GM18519 (cell line): ENCODE measurements around the gene MRPS34.

Source experiments
- ATAC-seq: cut with Tn5 transposase; IDR thresholded peaks from one replicate; pipeline ENCODE4 v1.9.1; 2021; ENCODE audit warnings: mild to moderate bottlenecking, moderate library complexity; ENCODE audit not compliant: unreplicated experiment, low FRiP score

The MRPS34 gene

DNA sequence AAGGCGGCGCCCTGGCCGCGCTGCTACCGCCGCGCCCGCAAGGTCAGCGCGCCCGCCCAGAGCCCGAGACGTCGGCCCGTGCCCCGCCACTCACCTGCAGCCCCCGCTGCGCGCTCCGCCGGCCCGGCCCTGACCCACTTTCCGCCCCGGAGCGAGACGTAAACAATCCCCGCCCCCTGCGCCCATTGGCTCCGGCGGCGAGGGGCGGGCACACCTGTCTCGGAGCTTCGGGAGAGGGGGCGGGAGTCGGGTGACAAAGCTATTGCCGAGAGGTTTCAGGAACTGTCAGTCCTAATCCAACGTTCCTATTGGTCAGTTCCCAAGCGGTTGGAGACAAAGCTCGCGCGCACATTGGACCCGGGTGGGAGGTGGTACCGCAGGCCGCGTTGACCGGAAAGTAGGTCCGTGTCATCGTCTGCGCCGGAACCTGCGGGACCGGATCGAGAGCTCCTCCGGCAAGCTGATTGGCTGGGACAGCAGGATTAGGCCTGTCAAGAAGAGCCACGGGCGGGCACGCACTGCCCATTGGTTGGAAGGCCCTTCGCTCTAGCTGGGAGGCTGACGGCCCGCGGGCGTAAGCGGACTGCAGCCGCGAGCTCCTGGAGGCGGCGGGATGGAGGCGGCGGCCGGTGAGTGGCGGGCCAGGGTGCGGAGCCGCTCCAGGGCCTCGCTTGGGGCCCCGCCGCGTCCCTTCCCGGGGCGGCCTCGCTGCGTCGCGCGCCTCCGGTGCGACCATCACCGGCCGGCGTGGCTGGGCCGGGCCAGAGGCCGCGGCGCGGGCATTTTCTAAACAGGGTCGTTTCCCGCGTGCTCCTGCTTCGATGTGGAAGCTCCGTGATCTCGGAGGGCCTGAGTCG lies 9.7 kb upstream of the MRPS34 start, which contains the start of the genes NUBP2 and SPSB3:
Gene NUBP2, plus strand, starts transcription at position 553 of the 857 bp plus-strand sequence. Its CDS starts 61 bp downstream, at position 614.
Gene SPSB3, minus strand, starts transcription at position 164 of the 857 bp plus-strand sequence. CDS start 1,088 bp downstream, outside the sequence.
- peak; percentile 71 for ATAC-seq

DNA sequence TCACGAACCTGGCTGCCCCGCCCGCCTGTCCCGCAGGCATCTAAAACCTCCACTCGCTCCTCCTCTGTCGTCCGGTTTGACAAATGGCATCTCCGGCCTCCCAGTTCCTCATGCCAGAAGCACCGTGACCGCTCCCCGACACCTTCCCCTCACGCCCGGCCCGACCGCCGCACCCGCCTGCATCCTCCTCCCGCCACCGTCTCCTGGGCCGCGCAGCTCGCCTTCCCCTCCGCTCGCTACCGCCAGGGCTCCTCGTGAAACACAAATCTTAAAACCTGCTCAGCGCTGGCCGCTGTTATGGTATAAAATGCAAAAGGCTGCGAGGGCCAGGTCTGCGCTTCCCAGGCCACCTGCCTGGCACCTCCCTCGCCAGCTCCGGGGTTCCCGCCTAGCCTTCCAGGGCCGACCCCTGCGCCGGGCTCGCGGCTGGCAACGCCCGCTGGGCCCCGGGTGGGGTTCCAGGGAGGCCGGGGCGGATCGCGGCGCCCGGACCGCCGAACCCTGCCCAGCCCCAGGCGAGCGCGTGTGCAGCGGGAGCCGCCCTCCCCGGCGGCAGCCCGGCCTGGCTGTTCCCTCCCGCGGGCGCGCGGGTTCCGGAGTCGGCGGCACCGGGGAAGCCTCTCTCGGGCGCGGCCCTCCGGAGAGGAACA lies 8.9 kb upstream of the MRPS34 start:
- peak; percentile 4 for ATAC-seq

DNA sequence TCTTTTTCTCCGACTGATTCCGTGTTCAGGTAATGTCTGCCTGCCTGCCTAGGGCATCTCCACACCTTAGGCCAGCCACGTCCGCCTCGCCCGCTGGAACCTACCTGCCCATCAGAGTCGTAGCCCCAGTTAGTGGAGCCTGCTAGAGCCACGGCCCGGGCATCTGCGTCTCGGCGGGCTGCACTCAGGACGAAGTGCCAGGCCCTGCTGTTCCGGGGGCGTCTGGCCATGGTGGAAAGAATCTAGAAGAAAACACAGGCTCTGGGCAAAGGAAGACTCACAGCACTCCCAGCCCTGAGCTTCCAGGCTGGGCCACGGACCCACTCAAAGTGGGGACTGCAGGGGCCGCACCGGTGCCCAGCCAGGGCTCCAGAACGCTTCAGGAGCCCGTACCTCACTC lies 8.3 kb upstream of the MRPS34 start:
- ATAC-seq: no peak

DNA sequence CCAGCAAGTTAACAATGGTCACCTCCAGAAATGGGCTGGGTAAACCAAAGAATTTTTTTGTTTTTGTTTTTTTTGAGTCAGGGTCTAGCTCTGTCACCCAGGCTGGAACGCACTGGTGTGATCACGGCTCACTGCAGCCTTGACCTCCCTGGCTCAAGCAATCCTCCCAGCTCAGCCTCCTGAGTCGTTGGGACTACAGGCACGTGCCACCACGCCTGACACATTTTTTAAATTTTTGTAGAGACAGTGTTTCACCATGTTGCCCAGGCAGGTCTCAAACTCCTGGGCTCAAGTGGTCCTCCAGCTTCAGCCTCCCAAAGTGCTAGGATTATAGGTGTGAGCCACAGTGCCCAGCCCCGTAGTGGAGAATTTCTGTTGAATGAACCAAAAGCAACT lies 7.7 kb upstream of the MRPS34 start:
- ATAC-seq: no peak

DNA sequence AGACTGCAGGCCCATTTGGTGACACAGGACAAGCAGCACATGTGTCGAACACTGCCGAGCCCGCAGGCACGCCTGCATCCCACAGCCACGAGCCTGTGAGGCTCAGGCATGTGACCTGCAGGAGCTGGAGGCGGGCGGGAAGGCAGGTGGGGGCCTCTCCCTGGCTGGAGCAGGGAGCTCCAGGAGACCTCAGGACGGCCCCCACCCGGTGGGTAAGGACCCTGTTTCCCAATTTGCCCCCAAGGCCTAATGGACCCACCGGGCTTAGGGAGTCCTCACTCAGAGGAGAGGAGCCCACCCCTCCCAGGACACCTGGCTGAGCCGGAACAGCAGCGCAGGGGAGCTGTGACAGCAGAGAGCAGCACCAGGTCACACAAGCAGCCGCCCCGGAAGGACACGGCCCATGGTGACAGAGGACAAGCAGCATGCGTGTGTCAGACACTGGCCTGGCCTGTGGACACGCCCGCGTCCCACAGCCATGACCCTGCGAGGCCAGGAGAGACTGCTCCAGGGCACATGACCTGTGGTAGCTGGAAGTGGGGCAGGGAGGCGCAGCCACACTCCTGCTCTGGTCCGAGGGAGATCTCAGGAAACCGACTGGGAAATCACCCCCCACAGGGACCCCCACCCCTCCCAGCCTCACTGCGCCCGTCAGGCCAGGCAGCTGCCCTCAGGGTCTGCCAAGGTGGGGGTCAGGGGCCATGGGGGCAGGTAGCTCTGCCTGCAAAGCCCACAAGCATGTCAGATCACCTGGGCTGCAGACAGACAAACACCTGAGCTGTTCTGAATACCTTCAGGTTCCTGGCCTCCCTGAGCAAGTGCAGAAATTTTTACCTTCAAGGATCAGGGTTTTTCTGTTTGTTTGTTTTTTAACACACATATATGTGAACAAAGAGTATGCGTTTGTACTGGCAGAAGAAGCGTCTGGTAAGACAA lies 7.1 kb upstream of the MRPS34 start:
- ATAC-seq: no peak

DNA sequence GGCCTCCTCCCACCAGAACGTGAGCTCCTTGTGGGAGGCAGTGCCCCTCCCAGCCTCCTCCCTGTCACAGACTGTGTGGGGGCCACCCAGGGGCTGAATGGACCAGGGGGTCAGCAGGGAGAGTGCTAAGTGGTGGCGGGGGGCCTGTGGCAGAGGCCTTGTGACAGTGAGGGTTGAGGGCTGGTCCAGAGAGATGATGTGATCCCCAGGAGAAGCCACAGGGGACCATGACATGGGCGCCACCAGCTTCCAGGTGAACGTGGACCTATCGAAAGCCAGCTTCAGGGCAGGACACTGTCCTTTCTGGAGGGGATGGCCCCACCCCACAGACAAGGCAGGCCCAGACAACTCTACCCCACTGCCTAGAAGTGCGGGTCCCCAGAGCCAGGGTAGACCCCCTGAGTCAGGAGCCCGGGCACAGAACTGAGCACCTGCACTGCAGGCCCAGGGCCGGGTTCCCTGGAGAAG lies 6.3 kb upstream of the MRPS34 start:
- ATAC-seq: no peak

DNA sequence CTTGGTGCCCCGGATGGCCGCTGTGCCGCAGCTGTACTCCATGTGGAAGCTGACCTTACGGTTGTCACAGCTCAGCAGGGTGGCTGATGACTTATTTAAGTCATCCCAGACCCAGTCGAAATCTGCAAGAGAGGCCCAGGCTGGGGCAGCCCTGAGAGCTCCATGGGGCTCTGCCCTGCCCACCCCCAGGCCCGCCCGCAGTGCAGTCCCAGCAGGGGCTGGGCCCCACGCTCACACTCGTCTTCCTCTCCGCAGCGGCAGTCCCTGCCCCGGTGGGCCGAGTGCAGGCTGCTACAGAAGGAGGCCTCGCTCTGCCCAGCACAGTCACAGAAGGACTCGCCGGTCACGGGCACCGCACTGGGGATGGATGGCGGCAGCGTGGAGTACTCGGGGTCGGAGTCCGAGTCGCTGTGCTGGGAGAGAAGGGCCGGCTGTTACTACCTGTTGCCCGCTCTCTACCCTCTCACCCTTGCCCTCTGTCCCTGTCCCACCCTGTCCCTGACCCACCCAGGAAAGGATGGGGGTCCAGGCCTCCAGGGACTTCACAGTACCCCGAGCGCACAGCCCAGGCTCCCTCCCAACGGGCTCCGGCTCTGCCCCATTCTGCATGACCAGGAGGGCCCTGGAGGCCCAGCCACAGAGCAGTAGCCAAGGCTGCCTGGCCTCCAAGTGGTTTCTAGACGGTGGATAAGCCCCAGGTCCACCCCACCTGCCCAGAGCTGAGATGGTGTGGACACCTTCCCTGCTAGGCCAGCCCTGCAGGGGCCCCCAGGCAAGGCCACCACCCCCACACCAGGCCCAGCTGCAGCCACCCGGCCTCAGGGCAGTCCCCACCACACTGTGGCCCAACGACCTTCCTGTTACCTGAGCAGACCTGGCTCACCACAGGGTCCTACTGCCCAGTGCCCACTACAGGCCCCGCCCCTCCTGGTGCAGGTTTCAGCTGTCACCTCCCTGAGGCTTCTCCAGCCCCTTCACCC lies 5.6 kb upstream of the MRPS34 start:
- ATAC-seq: no peak

DNA sequence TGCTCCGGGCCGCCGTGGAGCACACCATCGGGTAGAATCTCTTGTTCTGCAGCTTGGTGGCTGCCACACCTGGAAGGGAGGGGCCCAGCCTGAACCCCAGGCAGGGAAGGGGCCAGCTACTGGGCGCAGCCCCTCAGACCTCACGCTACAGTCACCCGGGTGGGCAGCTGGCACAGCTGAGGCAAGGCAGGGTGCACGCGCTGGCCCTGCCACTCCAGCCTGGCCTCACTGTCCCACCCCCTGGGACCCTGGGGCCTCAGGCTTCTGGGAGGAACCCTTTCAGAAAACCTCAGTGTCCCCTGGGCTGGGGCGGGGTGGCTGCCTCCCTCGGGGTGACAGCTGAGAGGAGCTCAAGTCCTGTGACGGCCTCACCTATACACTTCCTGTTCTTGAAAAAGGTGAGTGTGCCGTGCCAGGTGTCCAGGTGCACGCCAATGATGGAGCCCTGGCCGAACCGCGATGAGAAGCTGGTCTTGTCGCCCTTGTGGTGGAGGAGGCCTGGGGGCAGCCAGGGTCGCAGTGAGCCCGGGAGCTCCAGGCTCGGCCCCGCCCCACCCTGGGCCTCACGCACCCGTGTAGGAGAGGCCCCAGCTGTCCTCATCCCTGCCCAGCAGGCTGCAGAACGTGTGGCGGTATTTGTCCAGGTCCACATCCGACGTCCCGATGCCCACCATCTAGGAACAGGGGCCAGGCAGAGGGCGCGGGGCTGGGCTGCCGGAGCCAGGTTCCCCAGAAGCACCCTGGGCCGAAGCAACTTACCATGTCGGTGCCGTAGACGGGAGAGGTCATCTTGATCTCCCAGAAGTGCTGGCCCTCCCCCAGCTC lies 4.7 kb upstream of the MRPS34 start:
- no peak for ATAC-seq

DNA sequence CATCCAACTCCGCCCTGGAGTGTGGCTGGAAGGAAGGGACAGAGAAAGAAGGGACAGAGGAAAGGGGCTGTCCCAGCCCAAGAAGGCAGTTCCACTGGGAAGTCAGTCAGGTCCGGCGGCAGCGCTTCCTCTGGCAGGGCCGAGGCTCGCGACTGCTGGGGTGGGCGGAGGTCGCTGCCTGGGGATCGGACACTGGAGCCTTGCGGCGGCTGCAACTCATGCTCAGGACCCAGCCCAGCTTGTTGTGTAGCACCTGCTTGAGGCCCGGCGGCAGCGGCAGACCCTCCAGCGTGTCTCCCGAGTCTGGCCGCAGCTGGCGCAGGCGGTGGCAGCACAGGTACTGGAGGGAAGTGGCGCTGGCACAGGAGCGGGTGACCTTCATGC lies 4.0 kb upstream of the MRPS34 start:
- ATAC-seq: no peak

DNA sequence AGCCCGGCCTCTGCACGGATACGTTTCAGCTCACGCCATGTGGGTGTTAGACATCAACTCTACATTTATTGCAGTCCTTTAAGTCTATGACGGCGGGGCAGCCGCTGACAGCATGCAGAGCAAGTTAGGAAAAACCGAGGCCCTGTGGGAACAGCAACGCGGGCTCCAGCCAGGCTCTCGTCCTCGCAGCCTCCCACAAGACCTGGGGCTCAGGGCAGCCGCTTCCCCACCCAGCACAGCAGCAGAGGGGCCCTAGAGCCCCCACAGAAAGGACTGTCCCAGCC lies 3.7 kb upstream of the MRPS34 start:
- ATAC-seq: no peak

DNA sequence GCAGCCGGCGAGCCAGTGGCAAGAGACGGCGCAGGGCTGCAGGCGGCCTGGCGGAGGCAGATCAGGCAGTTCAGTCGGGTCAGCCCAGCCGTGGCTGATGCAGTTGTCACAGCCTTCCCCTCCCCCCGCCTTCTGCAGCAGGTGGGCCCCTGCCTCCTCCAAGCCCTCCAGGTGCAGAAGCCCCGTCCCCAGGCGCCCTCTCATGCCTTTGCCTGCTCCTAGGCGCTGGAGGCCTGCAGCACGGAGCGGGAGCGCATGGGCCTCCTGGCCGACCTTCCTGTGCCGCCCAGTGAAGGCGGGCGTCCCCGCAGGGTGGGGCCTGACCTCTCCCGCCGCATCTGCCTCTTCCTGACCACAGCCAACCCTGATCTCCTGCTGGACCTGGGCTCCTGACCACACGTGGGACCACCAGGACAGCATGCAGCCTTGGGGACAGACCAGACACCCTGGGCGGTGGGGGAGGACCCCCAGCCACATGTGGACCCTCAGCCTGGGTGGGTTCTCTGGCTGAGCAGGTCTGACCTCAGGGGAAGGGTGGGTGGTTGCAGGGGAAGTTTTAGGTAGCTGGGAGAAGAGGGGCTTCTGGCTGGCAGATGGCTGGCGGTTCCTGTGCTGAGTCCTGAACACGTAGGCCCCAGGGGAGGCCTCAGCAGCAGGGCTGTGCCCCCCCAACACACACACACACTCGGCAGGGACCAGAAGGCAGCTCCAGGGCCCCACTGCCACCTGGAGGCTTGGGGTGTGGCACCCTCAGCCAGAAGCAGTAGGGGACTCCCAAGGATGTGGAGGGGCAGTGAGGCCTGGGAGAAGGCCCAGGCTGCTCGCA lies 3.1 kb upstream of the MRPS34 start:
- no peak for ATAC-seq

DNA sequence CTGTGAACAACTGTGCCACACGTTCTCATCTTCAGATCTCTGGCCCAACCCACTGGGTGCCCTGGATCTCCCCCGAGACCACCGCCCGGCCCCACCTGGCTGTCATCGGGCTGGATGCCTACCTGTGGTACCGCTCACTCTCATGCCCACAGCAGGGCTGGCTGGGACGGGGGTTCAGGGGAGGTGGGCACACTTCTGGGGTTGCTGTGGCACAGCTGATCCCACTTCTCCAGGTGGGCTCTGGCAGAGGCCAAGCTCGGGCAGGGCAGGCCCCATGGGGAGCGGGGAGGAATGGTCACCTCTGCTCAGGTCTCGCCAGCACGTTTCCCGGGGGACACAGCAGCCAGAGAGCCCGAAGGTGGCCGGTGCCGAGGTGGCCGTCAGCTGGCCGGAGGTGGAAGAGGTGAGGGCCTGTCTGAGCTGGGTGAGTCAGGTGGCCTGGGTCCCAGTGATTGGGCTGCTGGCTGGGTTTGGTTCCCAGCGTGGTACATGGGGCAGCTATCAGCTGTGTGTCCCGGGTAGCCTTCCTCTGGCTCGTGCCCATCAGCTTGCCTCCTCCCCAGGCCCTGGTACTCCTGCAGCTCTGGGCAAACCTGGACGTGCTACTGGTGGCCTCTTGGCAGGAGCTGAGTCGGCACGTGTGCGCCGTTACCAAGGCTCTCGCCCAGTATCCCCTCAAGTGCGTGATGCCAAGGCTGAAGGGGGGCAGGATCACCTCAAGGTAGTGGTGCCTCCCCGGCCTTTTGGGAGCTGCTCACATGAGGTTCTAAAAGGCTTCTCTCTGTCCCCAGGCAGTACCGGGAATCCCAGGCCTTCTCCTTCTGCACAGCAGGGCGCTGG lies 2.3 kb upstream of the MRPS34 start:
- no peak for ATAC-seq

DNA sequence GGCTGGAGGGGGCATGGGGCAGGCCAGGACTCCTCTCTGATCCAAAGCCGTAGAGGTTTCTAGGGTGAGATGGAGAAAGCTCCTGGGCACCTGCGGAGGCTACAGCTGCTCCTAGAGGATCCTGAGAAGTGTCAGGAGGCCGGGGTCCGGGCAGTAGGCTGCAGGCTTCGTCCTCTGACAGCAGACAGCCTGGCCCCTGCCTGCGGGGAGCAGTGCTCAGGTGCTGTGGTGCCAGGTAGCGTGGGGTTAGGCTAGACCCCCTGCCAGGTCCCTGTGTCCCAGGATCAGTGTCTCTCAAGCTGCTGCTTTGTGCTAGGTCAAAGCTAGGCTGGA lies 1.5 kb upstream of the MRPS34 start:
- ATAC-seq: no peak

DNA sequence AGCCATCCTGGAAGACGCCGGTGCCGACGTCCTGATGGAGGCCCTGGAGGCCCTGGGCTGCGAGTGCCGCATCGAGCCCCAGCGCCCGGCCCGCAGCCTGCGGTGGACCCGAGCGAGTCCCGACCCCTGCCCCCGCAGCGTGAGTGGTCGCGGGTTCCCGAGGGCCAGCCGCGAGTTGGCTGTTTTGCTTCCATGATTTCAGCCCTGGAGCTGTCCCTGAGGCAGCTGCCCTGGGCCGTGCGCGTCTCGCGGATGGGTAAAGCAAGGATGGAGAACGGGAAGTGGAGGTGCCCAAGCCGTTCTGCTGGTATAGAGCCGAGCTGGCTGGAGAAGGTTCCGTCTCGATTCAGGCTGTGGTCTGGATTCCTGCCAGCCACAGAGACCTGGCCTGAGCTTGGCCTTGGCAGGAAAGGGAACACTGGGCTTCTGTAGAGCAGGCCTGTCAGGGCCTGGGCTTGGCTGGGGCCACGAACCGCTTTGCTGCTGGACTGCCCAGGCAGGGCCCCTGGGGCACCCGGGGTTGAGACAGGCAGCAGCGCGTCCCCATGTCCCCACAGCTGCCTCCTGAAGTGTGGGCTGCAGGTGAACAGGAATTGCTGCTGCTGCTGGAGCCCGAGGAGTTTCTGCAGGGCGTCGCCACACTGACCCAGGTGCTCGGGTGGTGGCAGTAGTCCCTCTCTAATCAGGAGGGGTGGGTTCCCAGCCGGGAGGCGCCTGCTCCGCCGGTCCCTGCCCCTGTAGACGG lies 941 bp upstream of the MRPS34 start:
- ATAC-seq: no peak

DNA sequence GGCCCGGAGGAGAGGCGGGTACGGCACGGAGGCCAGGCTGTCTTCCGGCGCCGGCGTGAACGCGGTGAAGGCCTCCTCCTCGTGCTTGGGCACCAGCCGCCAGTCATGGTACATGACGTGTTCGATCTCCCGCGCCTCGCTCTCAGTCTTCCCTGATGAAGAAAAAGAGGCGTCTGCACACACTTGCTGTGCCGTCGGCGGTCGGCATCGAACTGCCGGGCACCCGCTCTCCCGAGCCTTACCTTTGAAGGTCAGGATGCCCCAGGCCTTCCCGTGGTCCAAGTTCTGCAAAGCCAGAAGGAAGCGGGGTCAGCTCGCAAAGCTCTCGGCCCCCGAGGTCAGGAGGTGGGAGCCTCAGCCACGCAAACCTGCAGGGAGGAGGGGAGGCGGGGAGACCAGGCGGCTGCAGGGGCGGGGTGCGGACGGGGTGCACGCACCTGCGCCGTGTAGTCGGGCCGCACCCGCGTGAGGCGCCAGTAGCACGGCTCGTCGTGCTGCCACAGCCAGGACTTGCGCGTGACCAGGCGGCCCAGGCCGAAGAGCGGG lies 499 bp downstream of the MRPS34 start, which contains the start of gene EME2:
Gene EME2, plus strand, starts transcription at position 449 of the 546 bp plus-strand sequence. CDS start 418 bp downstream, outside the sequence.
- ATAC-seq: no peak

DNA sequence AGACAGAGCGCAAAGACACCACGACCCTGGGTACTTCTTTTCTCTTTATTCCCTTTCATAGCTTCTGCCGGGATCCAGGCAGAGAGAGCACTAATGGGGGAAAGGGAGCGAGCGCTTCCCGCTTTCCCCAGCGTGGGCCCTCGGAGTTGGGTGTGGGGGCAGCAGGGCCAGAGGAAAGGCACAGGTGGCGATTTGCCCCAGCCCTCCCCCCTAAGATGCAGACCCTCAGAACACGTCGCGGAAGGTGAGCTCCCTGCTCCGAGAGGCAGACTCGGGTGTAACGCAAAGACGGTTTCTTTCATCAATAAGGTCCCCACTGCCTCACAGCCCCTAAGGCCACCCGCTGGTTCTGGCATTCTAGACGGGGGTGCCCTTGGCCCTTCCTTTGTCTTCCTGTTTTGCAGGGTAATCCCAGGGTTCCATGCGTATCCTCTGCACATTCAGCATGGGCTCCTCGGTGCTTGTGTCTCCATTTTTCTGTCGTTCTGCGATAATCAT lies 1.0 kb downstream of the MRPS34 start:
- ATAC-seq: no peak
